HG03196 (cell line): ENCODE data around the gene JAKMIP2.
"Not testable (repeated sequence)": the region's sequence is repeated elsewhere in the genome, so short reads cannot be mapped to it uniquely, and the experiment has no call there.

Experiments
- ATAC-seq: cut with Tn5 transposase; IDR thresholded peaks from one replicate; pipeline ENCODE4 v1.9.1; 2021; ENCODE audit not compliant: unreplicated experiment

The JAKMIP2 gene

DNA sequence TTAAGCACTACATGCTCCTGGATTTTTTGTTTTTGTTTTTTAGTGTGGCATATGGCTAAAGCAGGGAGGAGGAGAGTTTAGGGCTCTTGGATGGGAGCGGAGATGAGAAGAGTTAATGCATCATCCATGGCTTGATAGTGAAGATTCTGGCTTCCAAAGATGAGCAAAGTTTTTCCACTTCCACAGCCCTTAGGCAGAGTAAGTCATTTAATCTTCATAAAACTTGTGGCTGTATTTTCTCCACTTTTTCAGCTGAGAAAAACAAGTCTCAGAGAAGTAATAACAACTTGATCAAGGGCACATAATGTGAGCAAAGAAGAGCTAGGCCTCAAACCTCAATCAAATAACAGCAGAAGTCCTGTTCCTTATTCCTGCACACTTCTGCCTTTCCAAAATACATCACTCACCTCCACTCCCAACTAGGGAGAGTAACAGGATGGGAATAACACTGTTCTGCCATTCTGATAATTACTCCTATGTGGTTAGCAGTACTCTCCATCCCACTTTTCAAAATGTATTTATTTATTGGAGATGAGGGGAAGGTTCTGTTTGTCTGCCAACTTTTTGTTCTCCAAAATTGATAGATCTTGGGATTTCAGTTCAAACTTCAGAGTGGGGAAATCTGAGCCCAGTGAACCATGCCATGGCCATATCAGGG, 218.9 kb downstream of the JAKMIP2 start:
- no peak for ATAC-seq

DNA sequence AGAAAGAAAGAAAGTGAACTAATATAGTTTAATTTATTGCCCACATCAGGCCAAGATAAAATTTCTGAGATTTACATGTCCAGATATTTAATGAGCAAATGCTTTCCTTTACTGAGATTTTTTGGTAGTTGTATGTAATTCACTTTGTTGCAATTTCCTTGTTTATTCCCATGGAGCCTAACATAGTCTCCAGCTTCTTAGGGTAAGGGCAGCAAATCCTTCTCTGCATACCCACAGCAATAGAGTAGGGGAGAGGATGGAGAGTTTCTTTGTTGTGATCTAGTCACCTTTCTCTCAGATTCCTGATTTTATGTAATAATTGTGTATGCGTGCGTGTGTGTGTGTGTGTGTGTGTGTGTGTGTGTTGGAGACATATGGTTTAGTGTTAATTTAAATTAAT, 221.1 kb downstream of the JAKMIP2 start:
- no peak for ATAC-seq

DNA sequence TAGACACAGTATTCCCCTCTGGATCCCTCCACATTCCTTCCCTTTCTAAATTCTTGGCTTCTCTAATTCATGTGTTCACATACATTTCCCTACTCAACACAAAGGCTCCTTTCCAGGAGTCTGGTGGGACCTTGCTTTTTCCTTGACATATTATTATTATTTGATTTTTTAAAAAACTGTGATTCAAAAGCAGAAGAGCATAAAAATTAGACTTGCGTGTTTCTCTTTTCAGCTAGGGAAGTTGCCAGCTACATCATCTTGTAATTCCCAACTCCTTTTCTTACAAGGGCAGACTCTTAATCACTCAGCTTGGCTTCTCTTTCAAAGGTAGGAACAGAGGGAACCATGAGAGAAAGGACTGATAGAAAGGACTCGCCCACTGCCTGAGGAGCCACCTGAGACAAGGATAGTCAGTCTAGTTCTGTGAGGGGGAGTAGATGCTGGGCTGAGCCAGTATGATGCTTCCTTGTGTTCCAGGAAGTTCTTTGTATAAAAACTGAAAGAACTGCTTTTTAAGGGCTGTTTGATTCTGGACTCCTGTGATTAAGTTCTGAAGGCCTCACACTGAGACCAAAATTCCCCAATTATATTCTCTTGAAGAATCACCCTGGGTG, 221.7 kb downstream of the JAKMIP2 start:
- no peak for ATAC-seq

DNA sequence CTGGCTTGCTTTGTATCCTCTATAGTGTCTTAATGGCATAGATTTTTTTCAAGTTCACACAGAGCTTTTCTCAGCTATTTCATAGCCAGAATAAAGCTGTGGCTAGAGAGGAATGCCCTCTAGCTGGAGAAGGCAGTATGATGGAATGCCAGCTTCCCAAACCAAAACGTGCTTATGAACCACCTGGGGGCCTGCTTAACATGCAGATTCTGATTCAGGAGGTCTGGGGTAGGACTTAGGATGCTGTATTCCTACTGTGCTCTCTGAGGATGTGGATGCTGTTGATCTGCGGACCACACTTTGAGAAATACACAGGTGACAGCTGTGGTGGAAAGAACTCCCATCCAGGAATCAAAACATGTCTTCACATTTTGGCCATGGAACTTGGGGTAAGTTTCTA, 222.8 kb downstream of the JAKMIP2 start:
- ATAC-seq, result no peak

DNA sequence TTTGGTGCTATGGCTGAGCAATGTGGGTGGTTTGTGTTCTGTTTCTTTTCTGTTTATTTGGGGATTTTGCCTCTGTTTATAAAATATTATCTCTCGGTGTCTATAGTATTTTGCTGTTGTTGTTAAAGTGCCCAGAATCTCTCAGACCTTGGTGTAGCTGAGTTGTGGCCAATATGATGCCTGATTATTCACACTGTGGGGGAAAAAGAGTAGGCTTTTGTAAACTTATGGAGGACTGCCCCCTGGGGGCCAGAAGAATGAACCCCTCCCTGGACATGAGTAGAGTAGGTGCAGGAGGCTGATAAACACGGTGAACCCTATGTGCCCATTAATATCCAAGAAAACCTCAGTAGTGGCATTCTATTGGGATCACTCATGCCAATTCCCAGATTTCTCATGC, 223.7 kb downstream of the JAKMIP2 start:
- no peak for ATAC-seq

DNA sequence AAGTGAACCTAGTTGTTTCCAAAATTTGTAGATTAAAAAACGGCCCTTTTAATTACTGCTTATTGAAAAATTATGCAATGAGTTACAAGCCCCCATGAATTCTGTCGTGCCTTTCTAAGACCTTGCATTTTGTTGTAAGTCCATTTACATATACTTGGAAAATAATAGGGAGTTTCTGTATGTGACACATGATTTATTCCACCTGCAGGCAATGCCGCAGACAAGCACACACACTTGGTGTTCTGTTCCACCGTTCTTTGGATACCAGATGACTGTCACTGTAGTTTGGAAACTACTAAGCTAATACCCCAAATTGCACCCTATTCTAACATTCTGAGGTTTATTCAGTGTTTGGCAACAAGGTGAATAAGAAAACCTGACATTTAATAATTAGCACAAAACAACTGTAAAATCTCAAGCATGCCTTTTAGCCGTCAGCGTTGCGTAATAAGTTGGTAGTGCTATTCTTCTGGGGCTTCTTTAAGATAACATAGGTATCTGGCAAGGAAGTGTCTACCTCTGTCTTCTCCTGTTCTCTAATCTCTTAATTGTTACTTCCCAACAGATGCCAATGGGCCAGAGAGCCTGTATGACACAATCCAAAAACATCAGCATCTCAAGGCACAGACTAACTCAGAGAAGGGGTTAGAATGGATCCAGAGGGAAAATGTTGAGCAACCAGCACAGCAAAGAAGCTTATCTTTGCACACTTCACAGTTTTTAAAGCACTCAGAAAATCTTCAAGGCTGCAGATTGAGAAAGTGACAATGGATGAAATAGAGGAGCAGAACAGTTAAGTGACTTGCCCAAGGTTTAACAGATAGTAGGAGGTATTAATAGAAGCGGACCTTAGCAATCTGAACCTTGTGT, 224.4 kb downstream of the JAKMIP2 start:
- ATAC-seq, result no peak

DNA sequence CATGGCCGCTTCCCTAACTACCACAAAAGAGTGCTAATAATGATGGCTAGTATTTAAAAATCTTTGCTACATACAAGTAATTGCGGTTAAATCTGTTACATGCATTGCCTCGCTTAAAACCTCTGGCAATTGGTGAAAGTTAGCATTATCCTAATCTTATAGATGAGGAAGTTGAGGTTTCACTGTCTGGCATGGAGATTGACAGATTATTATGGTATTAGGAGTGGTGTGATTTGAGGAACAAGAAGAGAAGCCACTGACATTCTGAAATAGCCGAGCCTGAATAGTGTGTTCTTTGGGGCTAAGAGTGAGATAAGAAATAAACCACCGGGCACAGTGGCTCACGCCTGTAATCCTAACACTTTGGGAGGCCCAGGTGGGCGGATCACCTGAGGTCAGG, 227.4 kb downstream of the JAKMIP2 start:
- no peak for ATAC-seq

DNA sequence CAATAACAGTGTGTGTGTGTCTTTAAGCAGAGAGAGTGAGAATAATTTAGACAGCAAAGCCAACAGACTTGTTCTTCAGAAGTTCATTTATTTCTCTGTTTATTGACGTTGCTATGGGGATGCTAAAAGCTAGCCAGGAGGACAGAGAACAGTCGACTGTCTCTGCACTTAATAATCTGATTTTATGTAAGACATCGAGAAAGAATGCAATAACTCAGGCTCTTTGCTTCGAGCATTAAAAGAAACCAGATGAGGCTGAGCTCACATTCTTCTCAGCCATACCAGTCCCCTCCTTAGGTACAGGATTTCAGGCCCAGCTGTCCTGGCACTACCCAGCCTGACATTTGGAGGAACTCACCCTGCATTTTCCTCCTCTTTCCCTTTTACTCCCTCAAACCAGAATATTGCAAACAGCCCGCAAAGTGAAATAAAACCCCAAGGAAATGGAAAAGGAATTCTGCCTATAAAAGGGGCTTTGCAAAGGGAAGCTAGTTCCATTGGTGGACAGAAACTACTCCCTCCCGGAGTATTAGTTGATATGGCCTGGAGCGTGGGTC, 228.2 kb downstream of the JAKMIP2 start:
- ATAC-seq, result no peak

DNA sequence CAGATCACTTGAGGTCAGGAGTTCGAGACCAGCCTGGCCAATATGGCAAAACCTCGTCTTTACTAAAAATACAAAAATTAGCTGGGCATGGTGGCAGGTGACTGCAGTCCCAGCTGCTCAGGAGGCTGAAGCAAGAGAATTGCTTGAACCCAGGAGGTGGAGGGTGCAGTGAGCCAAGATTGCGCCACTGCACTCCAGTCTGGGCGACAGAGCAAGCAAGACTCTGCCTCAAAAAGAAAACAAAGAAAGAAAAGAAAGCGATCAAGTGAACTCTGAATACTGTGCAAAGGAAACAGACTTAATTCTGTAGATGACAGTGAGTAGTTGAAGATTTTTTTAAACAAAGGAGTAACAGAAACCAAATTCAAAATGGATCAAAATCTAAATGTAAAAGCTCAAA, 228.7 kb downstream of the JAKMIP2 start:
- ATAC-seq, result not testable (repeated sequence)

DNA sequence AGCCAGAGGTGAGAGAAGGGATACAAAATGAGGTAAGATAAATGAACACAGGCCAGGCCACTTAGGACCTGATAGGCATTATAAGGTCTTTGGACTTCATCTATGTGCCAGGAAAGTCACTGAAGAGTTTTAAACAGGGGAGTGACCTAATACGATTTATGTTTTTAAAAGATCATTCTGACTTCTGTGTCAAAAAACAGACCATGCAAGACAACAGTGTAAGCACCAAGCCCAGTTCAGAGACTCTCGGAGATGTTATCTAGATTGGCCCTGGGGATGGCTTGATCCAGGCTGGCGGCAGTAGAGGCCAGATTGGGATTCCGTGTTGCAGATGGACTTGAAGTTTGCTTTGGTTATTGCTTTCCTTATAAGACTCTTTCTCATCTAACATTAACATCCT, 229.6 kb downstream of the JAKMIP2 start:
- no peak for ATAC-seq

DNA sequence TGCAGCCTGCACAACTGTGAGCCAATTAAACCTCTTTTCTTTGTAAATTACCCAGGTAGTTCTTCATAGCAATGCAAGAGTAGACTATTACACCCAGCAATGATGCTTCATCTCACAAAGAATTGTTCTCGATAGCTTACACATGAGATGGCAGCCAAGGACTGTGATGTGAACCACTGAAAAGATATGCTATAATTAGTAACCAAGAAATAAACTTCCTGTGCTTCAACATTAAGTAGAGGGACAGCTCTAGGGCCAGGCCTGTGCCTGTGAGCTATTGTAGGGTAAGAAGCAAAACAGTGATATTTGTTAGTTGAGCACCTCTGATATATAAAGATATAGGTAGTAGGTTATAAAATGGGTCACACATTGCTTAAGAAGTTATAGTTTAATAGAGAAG, 230.9 kb downstream of the JAKMIP2 start:
- ATAC-seq, result no peak

DNA sequence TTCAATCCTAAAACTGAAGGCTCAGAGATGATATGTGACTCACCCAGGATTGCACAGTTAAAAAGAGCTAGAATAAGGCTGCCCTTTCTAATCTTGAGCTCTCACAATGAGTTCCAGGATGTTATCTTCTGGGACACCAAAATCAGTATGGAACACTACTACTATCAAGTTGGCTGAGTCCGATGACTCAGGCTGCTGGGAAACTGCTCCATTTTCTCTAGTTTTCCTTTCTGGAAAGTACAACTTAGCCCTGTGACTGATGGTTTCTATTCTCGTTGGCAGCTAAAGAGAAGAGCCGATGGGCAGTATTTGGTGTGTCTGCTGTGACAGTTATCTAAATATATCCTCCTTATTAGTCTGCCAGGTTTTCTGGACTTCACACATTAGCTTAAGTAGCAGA, 234.8 kb downstream of the JAKMIP2 start:
- no peak for ATAC-seq

DNA sequence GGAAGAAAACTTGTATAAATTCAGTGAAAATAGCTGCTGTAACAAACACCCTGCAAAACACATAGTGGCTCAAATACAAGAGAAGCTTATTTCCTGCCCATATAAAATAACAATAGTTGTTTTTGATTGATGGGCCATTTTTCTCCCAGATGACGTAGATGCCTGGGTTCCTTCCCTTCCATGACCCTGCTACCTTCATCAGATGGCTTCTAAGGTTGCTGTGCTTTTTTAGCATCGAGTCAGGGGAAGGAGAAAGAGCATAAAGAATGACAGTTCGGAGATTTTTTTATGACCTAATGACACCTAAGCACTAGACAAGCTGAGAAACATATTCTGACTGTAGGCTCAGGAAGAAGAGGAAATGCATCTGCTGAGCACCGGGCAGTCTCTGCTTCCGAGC, 238.0 kb downstream of the JAKMIP2 start:
- no peak for ATAC-seq

DNA sequence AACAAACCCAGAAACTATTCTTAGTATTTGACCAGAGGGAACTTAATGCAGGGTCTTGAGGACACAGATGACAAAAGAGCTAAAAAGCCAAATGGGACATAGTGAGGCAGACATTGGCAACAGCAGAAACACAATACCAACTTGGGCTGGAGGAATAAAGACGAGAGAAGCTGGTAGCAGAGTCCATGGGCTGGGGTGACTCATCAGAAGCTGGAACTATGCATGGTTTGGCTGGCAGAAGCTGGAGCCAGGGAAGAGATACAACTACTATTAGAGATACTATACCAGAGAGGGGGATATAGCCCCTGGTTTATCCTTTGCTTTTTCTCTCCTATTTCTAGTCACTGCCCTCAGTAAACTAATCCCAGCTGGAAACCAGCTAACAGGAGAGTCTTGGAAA, 243.5 kb downstream of the JAKMIP2 start:
- no peak for ATAC-seq

DNA sequence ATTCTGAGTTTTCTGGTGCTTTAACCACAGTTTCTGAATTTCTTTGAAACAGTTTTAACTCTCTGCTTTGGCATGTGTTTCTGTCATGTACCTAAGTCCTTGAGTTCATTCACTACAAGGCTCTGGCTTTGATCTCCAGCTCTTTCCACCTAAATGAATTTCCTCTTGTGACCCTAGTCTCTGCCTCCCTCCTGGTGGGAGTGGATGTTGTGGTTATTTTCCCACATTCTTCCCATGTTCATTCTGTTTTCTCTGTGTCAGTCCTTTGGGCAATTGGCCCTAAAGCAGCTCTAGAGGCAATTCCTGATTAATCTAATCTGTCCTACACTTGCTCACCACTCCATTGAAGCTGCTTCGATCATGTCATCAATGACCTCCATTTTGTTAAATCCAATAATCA, 244.3 kb downstream of the JAKMIP2 start:
- no peak for ATAC-seq
